Thyroid gland (tissue), 4 donors: Measurements from ENCODE around the gene SBNO1.

Experiments
- POLR2A ChIP-seq, 2 donors: fragments of 450-650 bp; IDR thresholded peaks; one replicate each; pipeline ENCODE4 v1.6.1; 2017; ENCODE audit warnings: antibody characterized with exemption in 2 of 2, mild to moderate bottlenecking in 2 of 2, moderate library complexity in 1 of 2
- TF ChIP-seq, protein P1 (sequence below), 6 experiments: fragments of 200-600 bp in 3 of 6; fragments of 450-650 bp in 3 of 6; sonication (generic) in 3 of 6; IDR thresholded peaks; one replicate each; pipeline ENCODE4 v1.5.1; 2016 to 2019; ENCODE audit warnings: antibody characterized with exemption in 6 of 6, mild to moderate bottlenecking in 2 of 6, inconsistent platforms in 1 of 6, moderate library complexity in 1 of 6

DNA sequence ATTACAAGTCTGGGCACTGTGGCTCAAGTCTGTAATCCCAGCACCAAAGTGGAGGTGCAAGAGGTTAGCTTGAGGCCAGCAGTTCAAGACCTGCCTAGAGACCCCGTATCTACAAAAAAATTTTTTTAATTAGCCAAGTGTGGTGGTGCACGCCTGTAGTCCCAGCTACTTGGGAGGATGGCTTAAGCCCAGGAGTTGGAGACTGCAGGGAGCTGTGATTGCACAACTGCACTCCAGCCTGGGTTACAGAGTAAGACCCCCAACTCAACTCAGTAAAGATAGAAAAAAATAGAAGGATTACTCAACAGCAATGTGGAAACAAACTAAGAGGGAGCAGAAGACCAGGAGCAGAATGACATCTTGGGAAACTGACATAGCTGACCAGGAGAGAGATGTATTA is 13.3 kb downstream of the SBNO1 start:
- TF ChIP-seq POLR2A (IDR thresholded peaks at IDR 0.05) = no peak
- TF ChIP-seq, protein P1, sequence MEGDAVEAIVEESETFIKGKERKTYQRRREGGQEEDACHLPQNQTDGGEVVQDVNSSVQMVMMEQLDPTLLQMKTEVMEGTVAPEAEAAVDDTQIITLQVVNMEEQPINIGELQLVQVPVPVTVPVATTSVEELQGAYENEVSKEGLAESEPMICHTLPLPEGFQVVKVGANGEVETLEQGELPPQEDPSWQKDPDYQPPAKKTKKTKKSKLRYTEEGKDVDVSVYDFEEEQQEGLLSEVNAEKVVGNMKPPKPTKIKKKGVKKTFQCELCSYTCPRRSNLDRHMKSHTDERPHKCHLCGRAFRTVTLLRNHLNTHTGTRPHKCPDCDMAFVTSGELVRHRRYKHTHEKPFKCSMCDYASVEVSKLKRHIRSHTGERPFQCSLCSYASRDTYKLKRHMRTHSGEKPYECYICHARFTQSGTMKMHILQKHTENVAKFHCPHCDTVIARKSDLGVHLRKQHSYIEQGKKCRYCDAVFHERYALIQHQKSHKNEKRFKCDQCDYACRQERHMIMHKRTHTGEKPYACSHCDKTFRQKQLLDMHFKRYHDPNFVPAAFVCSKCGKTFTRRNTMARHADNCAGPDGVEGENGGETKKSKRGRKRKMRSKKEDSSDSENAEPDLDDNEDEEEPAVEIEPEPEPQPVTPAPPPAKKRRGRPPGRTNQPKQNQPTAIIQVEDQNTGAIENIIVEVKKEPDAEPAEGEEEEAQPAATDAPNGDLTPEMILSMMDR (IDR thresholded peaks at IDR 0.05) = no peak
